Measurements from ENCODE around the gene KRTAP5-9. TPM values are rescaled to one million over a fixed set of nuclear protein-coding genes. Genes with fewer than 3 reads are reported as not detected.
"Not testable (repeated sequence)": the region's sequence is repeated elsewhere in the genome, so short reads cannot be mapped to it uniquely, and the experiment has no call there.

KRTAP5-9 gene
- total RNA-seq, 1 donor from 2014 or later: 0.36 TPM

DNA sequence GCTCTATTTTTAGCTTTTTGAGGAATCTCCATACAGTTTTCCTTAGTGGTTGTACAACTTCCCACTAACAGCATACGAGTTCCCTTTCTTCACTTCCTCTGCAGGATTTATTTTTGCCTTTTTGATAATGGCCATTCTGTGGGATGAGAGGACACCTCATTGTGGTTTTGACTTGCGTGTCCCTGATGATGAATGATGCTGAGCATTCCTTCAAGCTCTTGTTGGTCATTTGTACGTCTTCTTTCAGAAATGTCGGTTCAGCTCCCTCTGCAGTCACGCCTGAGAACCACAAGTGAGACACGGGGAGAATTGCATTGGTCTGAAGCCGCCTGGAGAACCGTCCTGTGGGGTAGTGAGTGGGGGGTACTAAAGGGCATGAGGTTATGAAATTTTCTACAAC is 15.2 kb downstream of the KRTAP5-9 start:
- ATAC-seq: no peak

DNA sequence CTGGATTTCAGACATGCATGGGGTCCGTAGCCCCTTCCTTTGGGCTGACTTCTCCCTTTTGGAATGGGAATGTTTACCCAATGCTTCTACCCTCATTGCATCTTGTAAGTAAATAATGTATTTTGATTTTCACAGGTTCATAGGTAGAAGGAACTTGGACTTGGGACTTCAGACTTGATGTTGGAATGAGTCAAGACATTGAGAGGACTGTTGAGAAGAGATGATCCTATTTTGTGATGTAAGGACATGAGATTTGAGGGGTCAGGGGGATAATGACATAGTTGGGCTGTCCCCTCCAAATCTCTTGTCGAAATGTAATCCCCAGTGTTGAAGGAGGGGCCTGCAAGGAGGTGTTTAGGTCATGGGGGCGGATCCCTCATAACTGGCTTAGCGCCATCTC is 16.2 kb downstream of the KRTAP5-9 start:
- no peak for ATAC-seq

DNA sequence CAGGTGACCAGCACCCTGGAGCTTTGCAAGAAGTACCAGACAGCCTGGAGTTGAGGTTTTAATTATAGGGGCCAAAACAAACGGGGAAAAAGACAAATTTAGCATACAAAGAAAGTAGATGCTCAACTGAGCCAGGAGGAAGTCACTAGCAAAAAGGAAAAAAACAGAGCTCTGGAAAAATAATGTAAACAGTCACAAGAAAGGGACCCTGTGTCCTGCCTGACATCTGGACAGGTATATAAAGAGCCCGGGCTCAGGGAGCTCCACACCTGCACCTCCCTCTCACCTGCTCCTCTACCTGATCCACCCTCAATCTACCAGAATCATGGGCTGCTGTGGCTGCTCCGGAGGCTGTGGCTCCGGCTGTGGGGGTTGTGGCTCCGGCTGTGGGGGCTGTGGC is 17.0 kb downstream of the KRTAP5-9 start, which contains the start of gene KRTAP5-10:
Gene KRTAP5-10, plus strand, starts transcription at position 301 of the 400 bp plus-strand sequence. Its CDS starts 25 bp downstream, at position 326.
- ATAC-seq: no peak

DNA sequence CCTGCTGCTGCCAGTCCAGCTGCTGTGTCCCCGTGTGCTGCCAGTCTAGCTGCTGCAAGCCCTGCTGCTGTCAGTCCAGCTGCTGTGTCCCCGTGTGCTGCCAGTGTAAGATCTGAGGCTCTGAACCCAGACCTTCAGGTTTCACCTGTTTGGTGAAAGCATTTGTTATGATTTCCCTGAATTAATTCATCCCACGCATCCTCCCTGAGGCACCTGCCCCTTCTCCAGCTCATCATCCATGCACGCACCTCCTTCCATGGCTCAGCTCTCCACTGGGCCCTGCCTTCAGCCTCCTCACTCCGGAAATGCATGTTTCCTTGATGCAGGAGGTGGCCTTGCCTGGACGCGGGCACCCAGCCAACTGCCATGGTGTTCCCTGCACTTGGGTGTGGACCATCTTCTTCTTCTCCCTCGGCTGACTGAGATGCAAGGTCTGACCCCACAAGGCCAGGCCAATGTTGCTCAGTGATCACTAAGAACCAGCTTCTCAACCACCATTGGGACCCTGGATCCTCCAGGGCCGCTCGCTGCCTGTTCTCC is 17.9 kb downstream of the KRTAP5-9 start:
- peak; percentile 74 for ATAC-seq

DNA sequence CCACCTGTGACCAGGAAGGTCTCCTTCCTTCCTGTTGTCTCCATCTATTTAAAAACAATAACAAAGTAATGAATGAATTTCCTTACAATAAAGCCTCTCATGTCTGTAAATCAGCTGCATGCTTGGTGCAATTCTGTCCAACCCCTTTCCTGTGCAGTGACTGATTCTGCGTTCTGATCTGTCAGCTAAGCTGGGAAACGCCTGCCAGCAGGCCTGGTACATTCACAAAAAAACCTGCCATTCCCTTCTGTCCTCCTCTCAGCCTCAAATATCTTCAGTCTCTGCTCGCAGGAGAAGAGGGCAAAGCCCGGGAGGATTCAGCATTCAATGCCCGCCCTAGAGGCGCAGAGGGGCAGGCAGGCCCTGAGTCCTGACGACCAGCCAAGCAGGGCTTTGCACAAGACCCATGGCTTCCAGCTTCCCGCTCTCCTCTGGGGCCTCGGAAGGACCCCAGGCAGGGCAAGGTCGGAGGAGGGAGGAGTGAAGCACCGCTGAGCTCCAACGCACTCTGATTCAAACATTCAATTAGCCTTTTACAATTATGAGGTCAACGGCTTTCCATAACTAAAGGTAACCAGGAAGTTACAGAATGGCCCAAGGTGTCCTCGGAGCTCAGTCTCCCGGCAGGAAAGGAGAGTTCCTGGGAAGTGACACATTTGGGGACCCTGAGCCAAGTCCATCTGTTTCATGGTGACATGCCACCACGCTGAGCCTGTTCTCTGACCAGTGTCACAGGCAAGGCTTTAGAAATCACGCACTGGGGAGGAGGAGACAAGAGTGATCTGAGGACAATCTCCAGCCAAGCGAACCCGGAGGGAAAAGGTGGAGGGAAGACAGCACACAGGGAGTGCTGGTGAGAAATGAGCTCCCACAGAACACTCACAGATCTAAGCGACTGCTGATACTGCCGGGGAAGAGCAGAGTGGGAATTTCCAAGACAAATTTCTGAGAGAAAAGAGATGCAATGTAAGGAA is 18.7 kb downstream of the KRTAP5-9 start:
- not testable (repeated sequence) for ATAC-seq

- not testable (repeated sequence) for ATAC-seq
These were observed 19.4 kb downstream of the KRTAP5-9 start for GRCh38 chr11:71567633-71568032.

DNA sequence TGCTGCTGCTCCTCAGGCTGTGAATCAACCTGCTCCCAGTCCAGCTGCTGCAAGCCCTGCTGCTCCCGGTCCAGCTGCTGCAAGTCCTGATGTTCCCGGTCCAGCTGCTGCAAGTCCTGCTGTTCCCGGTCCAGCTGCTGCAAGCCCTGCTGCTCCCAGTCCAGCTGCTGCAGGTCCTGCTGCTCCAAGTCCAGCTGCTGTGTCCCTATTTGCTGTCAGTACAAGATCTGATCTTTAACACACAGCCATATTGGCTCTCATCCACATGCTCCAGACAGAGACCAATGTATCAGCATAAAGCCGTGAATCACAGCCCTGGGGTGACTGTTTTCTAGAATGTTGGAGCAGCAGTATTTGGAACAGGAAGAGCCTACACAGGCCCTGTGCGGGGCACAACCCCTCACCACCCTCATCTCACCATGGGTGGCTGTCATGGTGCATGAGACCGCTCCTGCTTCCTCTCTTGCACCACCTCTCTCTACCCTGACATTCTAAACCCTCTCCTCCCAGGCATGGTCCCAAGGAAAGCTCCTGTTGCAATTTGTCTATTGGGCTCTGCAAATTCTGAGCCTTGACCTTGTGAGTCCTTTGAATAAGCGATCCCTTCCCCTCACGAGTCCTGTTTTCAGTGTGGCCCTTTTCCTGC is 20.6 kb downstream of the KRTAP5-9 start:
- ATAC-seq: peak; percentile 36

GRCh38 chr11:71571101-71571850 is 23.1 kb downstream of the KRTAP5-9 start:
- ATAC-seq: not testable (repeated sequence)

GRCh38 chr11:71572811-71573210 is 24.6 kb downstream of the KRTAP5-9 start:
- ATAC-seq: no peak

DNA sequence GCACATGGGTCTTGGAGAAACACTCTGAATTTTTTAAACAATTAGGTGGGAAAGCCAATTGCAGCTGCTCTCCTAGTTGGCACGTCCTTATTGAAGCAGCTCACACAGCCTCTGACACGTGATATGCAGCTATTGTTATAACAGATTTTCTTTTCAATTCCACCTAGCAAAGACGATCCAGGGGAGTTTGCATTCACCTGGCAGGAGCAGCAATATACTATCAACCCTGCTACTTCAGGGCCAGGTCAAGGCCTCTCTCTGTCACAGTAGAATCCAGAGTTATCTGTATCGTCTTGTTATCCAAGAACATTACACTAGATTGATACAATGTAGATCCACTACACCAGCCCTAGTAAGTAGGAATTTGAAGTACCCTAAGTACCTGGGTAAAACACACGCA is 26.2 kb downstream of the KRTAP5-9 start:
- no peak for ATAC-seq

DNA sequence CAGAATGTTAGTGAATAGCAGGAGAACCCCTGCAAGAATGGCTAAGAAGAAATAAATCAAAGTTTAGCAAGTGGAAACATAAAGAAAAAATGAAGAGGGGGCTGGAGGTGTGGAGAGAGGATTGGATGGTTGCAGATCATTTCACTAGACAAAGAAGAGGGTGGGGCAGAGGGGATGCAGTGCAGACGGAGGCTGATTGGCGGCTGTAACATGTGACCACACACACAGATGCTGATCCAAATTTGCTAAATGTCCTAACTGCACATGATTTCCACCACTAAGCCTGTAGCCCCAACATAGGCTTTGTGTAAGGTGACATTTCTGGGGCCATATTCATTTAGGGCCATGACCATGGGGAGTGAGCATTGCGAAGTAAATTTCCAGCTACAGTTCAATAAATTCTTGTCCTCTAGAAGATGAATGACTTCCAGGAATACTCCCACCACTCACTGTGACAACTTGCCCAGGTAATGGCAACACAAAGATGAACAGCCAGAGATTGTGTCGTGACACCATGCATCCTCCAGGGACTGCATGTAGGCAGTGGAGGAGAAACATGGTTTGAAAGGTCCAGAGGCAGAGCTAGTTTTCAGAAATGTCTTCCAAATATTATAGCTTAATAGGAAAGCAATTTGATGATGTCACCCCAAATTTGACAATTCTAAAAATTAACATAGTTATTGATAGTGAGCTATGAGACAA is 27.7 kb downstream of the KRTAP5-9 start:
- ATAC-seq: no peak

- ATAC-seq: not testable (repeated sequence)
These were observed 28.7 kb downstream of the KRTAP5-9 start for GRCh38 chr11:71576688-71577465.

DNA sequence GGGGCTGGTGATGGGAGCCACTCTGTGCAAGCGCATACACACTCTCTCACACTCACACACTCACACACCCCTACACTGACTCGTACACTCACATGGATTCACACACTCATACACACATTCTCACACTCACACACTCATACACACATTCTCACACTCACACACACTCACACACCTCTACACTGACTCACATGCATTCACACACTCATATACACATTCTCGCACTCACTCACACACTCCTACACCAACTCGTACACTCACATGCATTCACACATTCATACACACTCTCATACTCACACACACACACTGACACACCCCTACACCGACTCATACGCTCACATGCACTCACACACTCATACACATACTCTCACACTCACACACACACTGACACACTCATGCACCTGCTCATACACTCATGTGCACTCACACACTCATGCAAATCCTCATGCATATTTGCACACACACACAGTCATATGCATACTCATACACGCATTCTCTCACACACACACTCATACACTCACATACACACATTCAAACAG is 29.3 kb downstream of the KRTAP5-9 start:
- no peak for ATAC-seq

- peak; percentile 19 for ATAC-seq
These were observed 31.3 kb downstream of the KRTAP5-9 start for GRCh38 chr11:71579513-71579912.

DNA sequence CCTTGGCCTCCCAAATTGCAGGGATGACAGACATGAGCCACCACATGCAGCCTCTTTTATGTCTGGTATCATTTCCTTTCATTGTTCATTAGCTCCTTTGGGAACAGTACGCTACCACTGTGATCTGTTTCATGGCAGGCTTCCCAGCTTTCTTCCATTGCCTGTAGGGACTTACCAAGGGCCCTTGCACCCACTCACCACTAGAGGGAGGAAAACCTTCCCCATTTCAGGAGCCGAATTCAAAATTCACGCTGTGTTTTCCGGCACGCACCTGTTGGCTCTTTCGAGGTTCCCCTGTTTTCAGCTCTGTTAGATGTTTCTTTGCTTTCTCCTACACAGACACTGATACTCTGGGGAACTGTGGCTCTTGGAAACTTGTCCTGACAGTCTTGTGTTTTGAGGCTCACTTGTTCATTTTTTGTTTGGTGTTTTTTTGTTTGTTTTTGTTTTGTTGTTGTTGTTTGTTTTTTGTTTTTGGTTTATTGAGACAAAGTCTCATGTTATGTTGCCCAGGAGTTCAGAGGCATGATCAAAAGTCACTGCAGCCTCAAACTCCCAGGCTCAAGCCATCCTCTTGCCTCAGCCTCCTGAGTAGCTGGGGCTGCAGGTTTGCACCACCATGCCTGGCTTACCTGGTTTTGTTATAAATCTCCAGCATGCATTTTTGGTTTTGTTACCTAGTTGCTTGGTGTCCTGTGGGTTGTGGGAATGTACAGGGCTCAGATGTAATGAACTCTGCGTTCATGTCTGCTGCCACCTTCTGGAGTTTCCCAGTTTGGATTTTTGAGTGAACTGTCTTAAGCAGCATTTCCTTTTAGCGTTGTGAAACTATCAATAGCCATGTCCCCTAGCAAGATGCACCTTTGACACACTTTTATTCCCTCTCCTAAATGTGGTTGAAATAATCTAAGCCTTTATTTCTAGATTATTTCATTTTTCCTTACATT is 32.1 kb downstream of the KRTAP5-9 start:
- peak; percentile 75 for ATAC-seq

DNA sequence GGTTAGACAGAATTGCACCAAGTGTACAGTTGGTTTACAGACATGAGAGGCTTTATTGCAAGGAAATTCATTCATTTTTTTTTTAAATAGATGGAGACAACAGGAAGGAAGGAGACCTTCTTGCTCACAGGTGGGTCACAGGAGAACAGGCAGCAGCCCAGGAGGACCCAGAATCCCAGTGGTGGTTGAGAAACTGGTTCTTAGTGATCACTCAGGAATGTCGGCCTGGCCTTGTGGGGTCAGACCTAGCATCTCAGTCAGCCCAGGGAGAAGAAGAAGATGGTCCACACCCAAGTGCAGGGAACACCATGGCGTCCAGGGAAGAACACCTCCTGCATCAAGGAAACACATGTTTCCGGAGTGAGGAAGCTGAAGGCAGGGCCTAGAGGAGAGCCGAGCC is 33.6 kb downstream of the KRTAP5-9 start:
- ATAC-seq: no peak

- ATAC-seq: no peak
These were observed 34.2 kb downstream of the KRTAP5-9 start, which contains the start of gene KRTAP5-11 for GRCh38 chr11:71582309-71582895. Gene KRTAP5-11 (minus strand): TSS chr11:71582875. CDS start chr11:71582837, 38 bp downstream.

- ATAC-seq: not testable (repeated sequence)
These were observed 34.7 kb downstream of the KRTAP5-9 start for GRCh38 chr11:71582969-71583368.

GRCh38 chr11:71585673-71586072 is 37.5 kb downstream of the KRTAP5-9 start:
- not testable (repeated sequence) for ATAC-seq

All from esophagus mucosa (tissue), 1 donor.